ENCODE data around the gene DCAF5.
"Not testable (repeated sequence)": the region's sequence is repeated elsewhere in the genome, so short reads cannot be mapped to it uniquely, and the experiment has no call there.

Gene DCAF5

GRCh38 chr14:69093631-69094421 is 59.1 kb downstream of the DCAF5 start:
- DNase-seq, result peak; percentile 64

- no peak for DNase-seq
These were observed 60.0 kb downstream of the DCAF5 start for GRCh38 chr14:69092840-69093422.

GRCh38 chr14:69091695-69092094 is 61.2 kb downstream of the DCAF5 start:
- no peak for DNase-seq

GRCh38 chr14:69091006-69091405 is 61.9 kb downstream of the DCAF5 start:
- DNase-seq, result no peak

- DNase-seq, result no peak
These were observed 62.6 kb downstream of the DCAF5 start for GRCh38 chr14:69090187-69090789.

DNA sequence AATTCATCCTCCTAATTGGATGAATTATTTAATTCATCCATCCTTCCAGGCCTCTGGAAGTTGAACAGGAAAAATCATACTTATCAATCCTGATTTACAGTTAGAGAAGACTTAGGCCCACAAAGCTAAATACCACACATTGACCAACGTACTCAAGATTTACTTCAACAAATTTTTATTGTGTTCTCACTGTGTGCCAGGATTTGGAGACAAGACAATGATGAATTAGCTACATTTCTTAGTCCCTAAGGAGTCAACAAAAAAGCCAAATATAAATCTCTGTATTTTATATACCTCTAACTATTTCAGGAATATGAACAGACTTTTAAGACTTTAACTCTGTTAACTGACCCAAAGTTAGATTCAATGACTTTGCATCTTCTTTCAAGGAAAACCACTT is 63.9 kb downstream of the DCAF5 start:
- DNase-seq, result no peak

DNA sequence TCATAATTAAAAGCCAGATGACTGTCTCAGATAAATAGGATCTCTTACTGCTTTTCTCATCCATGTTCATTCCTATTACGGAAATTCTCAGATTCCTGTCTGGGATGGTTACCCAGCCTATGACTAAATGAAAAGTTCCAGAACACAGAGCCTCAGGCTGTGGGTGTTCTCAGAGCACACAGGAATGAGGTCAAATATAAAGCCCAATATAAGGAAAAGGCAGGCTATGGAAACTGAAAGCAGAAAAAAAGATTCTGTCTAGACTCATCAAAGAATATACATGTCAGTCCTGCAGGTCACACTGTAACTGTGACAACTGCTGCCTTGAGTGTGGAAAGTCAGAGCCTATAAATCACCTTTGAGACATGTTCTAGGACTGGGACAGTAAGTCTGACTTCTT is 64.3 kb downstream of the DCAF5 start:
- no peak for DNase-seq

DNA sequence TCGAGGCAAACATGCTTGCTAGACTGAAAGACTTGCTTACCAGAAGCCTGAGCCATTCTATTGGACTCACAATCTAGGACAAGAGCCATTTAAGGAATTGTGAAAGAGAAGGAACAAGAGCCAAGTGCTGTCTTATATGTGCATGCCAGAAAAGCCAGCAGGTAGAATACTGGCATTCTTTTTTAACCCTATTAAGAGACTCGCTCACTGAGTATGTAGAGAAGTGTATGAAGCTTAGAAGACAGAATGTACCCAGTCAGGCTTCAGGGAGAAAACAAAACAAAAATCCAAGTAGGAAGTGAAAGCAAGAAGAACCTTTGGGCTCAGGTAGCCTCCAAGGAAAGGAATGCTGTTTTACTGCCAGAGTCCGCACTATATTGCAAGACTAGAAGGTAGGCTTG is 65.9 kb downstream of the DCAF5 start:
- no peak for DNase-seq

GRCh38 chr14:69086537-69086936 is 66.4 kb downstream of the DCAF5 start:
- DNase-seq, result no peak

DNA sequence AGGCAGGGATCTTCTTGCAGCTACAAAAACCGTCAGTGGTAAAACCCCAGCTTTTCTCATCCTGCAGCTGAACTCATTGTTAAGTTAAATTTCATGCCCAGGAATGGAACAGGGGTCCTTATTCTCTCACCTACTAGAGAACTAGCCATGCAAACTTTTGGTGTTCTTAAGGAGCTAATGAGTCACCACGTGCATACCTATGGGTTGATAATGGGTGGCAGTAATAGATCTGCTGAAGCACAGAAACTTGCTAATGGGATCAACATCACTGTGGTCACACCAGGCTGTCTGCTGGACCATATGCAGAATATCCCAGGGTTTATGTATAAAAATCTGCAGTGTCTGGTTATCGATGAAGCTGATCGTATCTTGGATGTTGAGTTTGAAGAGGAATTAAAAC is 68.9 kb downstream of the DCAF5 start:
- DNase-seq, result no peak

GRCh38 chr14:69083181-69083580 is 69.7 kb downstream of the DCAF5 start:
- DNase-seq, result no peak

DNA sequence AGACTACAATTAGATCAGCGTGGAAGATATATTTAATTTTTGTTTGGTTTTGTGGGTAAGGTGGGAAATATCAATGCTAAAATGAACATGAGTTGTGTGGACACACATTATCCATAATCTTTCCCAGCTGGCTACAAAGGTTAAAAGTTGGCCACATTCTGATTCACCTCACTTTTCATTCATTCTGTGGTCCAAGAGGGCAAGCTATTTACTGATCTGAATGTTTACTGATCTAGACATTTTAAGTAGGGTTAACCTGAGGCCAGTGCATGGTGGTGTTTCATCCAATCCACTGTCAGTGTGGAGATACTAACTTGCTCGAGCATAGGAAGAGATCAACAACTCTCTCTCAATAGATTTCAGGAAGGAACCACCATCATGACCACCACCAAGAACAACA is 71.6 kb downstream of the DCAF5 start:
- DNase-seq, result no peak

- no peak for DNase-seq
These were observed 73.2 kb downstream of the DCAF5 start for GRCh38 chr14:69079747-69080146.

DNA sequence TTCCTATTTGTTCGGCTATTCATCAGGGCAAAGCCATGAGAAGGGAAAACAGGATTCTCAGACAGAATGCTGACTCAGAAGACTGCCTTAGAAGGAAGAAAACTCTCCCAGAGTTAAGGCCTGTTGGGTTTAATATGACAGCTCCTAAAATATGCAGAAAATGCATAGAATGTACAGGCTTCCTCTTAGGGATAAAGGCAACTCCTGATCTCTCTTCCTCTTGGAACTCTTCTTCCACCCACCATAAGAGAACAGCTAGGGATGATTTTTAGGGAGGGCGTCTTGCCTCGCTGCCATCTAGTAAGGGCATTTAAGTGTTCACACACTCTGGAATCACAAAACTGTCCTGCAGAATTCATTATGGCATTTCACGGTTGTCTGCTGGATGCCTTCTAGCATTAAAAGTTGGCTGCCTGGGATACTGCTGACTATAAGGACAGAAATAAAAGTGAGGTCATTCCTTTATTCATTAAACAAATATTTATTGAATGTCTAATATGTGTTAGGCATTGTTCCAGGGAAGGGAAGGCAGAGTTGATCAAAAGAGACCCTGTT is 73.7 kb downstream of the DCAF5 start:
- no peak for DNase-seq

GRCh38 chr14:69077841-69078240 is 75.1 kb downstream of the DCAF5 start:
- DNase-seq, result no peak

DNA sequence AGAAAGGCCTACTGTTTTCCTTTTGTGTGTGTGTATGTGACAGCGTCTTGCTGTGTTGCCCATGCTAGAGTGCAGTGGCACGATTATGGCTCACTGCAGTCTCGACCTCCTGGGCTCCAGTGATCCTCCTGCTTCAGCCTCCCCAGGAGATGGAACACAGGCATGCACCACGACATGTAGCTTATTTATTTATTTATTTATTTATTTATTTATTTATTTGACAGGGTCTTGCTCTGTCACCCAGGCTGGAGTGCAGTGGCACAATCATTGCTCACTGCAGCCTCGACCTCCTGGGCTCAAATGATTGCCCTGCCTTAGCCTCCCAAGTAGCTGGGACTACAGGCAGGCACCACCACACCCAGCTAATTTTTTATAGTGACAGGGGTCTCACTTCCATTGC is 75.7 kb downstream of the DCAF5 start:
- DNase-seq, result not testable (repeated sequence)

DNA sequence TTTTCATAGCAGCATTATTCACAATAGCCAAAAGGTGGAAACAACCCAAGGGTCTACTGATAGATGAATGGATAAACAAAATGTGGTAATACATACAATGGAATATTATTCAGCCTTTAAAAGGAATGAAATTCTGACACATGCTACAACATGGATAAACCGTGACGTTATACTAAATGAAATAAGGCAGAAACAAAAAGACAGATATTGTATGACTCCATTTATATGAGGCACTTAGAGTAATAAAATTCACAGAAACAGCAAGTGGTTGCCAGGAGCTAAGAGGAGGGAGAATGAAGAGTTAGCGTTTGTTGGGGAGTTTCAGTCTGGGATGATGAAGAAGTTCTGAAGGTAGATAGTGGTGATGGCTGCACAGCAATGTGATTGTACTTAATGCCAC is 76.6 kb downstream of the DCAF5 start:
- DNase-seq, result no peak

GRCh38 chr14:69073915-69074314 is 79.0 kb downstream of the DCAF5 start:
- DNase-seq, result no peak

- DNase-seq, result no peak
These were observed 79.5 kb downstream of the DCAF5 start for GRCh38 chr14:69073429-69073828.

DNA sequence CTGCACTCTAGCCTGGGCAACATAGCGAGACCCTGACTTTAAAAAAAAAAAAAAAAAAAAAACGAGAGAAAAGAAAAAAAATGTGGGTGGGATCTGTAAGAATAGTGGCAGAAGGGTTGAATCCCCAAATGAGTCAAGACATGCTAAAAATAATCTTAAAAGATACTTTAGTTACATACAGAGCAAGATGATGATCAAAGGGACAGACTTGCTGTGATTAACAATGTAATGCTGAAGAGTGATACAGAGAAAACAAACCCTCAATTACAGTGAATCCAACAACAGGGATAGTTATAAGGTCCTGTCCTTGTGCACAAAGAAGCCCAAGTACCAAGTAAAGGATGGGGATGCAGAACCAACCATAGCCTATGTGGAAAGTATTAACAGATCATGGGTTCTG is 80.3 kb downstream of the DCAF5 start:
- no peak for DNase-seq

DNA sequence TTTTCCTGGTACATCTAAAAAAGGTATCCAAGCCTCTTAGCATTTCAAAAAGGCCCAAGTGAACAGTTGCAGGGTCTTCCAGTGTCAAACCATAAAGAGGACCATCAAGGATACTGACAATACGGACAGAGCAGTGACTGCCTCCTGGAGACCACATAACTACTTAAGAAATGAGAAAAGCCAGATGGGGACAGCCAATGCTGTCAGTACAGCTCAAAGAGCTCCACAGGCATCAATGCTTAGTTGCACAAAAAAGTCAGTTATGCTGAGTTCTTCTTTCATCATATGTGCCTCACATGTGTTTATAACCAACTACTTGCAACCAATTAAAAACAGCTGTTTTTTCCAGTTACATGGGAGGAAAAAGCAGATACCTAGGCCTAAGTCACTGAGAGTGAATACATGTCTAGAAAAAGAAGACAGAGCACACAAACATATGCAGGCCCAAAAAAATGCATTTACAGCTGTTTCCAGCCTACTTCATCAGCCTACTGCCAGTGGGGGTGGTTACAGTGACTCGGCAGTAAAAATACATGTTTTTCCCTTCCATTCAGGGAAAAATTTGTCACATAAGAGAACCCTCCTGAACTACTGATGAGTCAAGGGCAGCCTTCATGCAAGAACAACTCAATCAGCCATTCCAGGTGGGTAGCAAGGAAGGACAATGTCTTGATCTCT is 84.0 kb downstream of the DCAF5 start:
- DNase-seq, result no peak

GRCh38 chr14:69066396-69067171 is 86.3 kb downstream of the DCAF5 start:
- no peak for DNase-seq

DNA sequence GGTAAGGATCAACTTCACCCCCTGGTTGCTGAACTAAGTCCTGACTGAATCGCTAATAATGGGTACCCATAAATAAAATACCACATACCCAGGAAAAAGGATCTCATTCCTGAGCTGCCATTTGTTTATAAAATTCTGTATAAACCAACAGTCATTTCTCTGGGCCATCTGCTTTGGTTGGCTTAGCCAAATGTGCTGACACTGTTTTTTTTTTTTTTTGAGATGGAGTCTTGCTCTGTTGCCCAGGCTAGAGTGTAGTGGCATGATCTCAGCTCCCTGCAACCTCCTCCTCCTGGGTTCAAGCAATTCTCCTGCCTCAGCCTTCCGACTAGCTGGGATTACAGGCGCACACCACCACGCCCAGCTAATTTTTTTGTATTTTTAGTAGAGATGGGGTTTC is 87.0 kb downstream of the DCAF5 start:
- DNase-seq, result not testable (repeated sequence)

Measured in NCI-H446 treated with DMSO at 0.1 percent for 48 hours (cell line).